Type B pancreatic cell (in vitro differentiated cells): ENCODE results near the gene SH3RF3. TPM values are rescaled to one million over a fixed set of nuclear protein-coding genes. Genes with fewer than 3 reads are reported as not detected.

Experiments
- DNase-seq: peaks from one replicate; pipeline ENCODE4 v3.0.0; 2021; ENCODE audit warnings: mixed read lengths; ENCODE audit not compliant: unreplicated experiment; ENCODE audit errors: extremely low spot score
- H3K27ac Mint-ChIP-seq: 2 replicates; pipeline ENCODE4 v1.8.0; 2021; ENCODE audit warnings: mild to moderate bottlenecking, mixed read lengths
- H3K27me3 Mint-ChIP-seq: 2 replicates; pipeline ENCODE4 v1.8.0; 2021; ENCODE audit warnings: mixed read lengths
- H3K36me3 Mint-ChIP-seq: 2 replicates; pipeline ENCODE4 v1.8.0; 2021; ENCODE audit warnings: mixed read lengths
- H3K4me1 Mint-ChIP-seq: one replicate; pipeline ENCODE4 v1.8.0; 2021; ENCODE audit warnings: mixed read lengths; ENCODE audit not compliant: unreplicated experiment
- H3K4me3 Mint-ChIP-seq: 2 replicates; pipeline ENCODE4 v1.8.0; 2021; ENCODE audit warnings: mild to moderate bottlenecking, mixed read lengths
- H3K9me3 Mint-ChIP-seq: 2 replicates; pipeline ENCODE4 v1.8.0; 2021; ENCODE audit warnings: mixed read lengths
- CTCF ChIP-seq: fragments of 200-600 bp; sonication (generic); conservative IDR thresholded peaks from 2 replicates; pipeline ENCODE4 v1.5.0; 2021; ENCODE audit warnings: antibody characterized with exemption, mild to moderate bottlenecking
- long read RNA-seq: library from polyadenylated mRNA; unstranded; transcript quantifications from one replicate; pipeline ENCODE4 v2.0.0, GENCODE V29; 2020
- total RNA-seq: library from RNA; stranded (reverse); gene quantifications from 2 replicates; pipeline ENCODE4 v1.2.1, GENCODE V29; 2021; ENCODE audit warnings: low replicate concordance

The SH3RF3 gene
- 2.5 and 13.9 TPM in 2 replicates for total RNA-seq
- long read RNA-seq, partial matches to known transcripts = 0 of 1 reads
- long read RNA-seq, other reads (novel, unspliced or antisense) = 1 of 1 reads

GRCh38 chr2:109128616-109129355, at the start of gene SH3RF3:
Gene SH3RF3, plus strand, starts transcription at chr2:109129205.
- peak within 1 kb of the TSS; percentile 93 for H3K4me3 Mint-ChIP-seq

GRCh38 chr2:109079590-109079989, 49.4 kb upstream of the SH3RF3 start:
- H3K9me3 Mint-ChIP-seq = no peaks in the 10 kb centered on the region
- H3K27me3 Mint-ChIP-seq = peaks cover 13% of the 10 kb centered on the region
- H3K27ac Mint-ChIP-seq = no peak overlapping the region
- H3K4me3 Mint-ChIP-seq = no peak overlapping the region
- no peaks in the 10 kb centered on the region for H3K36me3 Mint-ChIP-seq
- no peak for TF ChIP-seq CTCF
- peaks cover 8% of the 10 kb centered on the region for H3K4me1 Mint-ChIP-seq
- DNase-seq = peak; percentile 52

More at GRCh38 chr2:109128616-109129355, at the start of gene SH3RF3:
- Mint-ChIP-seq H3K27me3 (peaks cover 47% of the 10 kb centered on the region), H3K36me3 (no peaks in the 10 kb centered on the region), H3K27ac (peak within 1 kb of the TSS; percentile 43), H3K4me1 (peaks cover 17% of the 10 kb centered on the region), H3K9me3 (no peaks in the 10 kb centered on the region)
- TF ChIP-seq CTCF = no peak
- DNase-seq = no peak

GRCh38 chr2:109080109-109080508, 48.9 kb upstream of the SH3RF3 start:
- Mint-ChIP-seq H3K36me3 (no peaks in the 10 kb centered on the region), H3K27me3 (peaks cover 13% of the 10 kb centered on the region), H3K27ac (no peak overlapping the region), H3K4me3 (no peak overlapping the region), H3K9me3 (no peaks in the 10 kb centered on the region), H3K4me1 (peaks cover 8% of the 10 kb centered on the region)
- TF ChIP-seq CTCF = no peak
- peak; percentile 16 for DNase-seq

- peak; percentile 16 for DNase-seq
- H3K36me3 Mint-ChIP-seq = no peaks in the 10 kb centered on the region
- H3K27me3 Mint-ChIP-seq = peaks cover 13% of the 10 kb centered on the region
- no peaks in the 10 kb centered on the region for H3K9me3 Mint-ChIP-seq
- H3K4me3 Mint-ChIP-seq = no peak overlapping the region
- TF ChIP-seq CTCF = no peak
- H3K27ac Mint-ChIP-seq = no peak overlapping the region
- H3K4me1 Mint-ChIP-seq = peaks cover 8% of the 10 kb centered on the region
These were observed 48.2 kb upstream of the SH3RF3 start for GRCh38 chr2:109080757-109081156.

GRCh38 chr2:109081374-109081773, 47.6 kb upstream of the SH3RF3 start:
- DNase-seq = no peak
- Mint-ChIP-seq H3K4me3 (no peak overlapping the region), H3K27ac (no peak overlapping the region), H3K36me3 (no peaks in the 10 kb centered on the region), H3K4me1 (peaks cover 8% of the 10 kb centered on the region), H3K27me3 (peaks cover 13% of the 10 kb centered on the region), H3K9me3 (no peaks in the 10 kb centered on the region)
- TF ChIP-seq CTCF = no peak
